ENCODE results near the gene TACR2. TPM values are rescaled to one million over a fixed set of nuclear protein-coding genes. Genes with fewer than 3 reads are reported as not detected.
A peak's percentile ranks its signal among the peaks of the same experiment; 100 is the strongest.

Gene TACR2
- total and polyA plus RNA-seq, 8 donors: 0.56 to 133 (median 14.3) TPM; not detected in 1

DNA sequence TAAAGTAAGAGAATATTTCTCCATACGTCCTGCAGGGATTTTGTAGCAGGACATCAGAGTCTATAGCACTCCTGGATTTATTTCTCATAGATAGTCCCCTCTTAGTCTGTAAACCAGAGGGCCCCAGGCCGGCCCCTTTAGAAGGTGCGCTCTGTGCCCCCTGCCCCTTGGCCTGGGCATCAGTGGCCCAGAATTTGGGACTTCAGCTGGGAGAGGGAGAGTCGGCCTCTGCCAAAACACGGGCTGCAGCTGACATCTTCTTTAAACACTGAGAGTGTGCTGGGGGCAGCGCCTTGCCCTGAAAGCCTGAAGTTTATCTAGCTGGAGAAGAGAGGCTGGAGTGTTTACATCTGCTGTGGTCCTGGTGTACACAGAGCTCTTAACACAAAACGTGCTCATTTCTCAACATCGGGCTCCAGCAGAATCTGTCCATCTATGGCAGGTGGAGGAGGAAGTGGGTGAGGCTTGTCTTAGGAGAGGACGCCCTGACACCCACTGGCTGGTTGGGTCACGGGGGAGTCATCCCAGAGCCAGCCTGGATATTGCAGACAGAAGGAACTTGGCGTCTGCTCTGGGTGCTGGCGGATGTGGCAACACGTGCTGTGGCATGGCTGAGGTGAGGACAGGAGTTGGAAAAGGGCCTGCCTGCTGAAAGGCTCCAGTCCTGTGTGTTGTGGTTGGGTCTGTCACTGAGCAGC is 5.0 kb upstream of the TACR2 start:
- peak in 1 of 2 donors; percentile 70 for DNase-seq
- intact Hi-C loops (cut with DNase I; ENCODE audit: low total_unique reads): no loop called here
- Histone ChIP-seq H3K9me3 (no peaks in the 10 kb centered on the region), H3K27ac (peak overlapping the region in 4 of 5 donors; percentile 55 to 84 (median 70)), H3K27me3 (no peaks in the 10 kb centered on the region), H3K4me1 (peaks cover 27 to 80% (median 51%) of the 10 kb centered on the region in 4 donors), H3K36me3 (no peaks in the 10 kb centered on the region), H3K4me3 (no peak overlapping the region)
- TF ChIP-seq EP300 (IDR thresholded peaks at IDR 0.05) (peak; percentile 12), POLR2AphosphoS5 (IDR thresholded peaks at IDR 0.05) (peak; percentile 51 to 90 (median 83))
- TF ChIP-seq, protein P1, sequence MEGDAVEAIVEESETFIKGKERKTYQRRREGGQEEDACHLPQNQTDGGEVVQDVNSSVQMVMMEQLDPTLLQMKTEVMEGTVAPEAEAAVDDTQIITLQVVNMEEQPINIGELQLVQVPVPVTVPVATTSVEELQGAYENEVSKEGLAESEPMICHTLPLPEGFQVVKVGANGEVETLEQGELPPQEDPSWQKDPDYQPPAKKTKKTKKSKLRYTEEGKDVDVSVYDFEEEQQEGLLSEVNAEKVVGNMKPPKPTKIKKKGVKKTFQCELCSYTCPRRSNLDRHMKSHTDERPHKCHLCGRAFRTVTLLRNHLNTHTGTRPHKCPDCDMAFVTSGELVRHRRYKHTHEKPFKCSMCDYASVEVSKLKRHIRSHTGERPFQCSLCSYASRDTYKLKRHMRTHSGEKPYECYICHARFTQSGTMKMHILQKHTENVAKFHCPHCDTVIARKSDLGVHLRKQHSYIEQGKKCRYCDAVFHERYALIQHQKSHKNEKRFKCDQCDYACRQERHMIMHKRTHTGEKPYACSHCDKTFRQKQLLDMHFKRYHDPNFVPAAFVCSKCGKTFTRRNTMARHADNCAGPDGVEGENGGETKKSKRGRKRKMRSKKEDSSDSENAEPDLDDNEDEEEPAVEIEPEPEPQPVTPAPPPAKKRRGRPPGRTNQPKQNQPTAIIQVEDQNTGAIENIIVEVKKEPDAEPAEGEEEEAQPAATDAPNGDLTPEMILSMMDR (IDR thresholded peaks at IDR 0.05): no peak
- 41 to 50% (median 46%) methylated on average over 13 of the region's 13 CpGs for WGBS, 5 donors

DNA sequence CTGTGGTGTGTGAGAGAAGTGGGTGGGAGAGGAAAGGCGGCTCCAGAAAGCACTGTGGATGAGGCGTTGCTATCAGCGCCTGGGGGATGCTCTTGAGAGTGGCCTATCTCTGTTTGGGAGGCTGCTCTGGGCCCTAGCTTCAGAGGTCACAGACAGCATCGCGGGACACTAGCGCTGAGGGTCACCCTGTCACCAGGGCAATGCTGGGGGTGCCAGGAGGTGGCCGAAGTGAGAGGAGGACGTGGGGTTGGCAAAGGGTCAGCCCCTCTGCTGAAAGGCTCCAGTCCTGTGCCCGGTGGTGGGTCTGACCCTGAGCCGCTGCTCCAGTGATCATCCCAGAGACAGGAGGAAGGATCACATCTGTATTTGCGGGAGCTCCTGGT is 3.0 kb upstream of the TACR2 start:
- intact Hi-C loops (cut with DNase I; ENCODE audit: low total_unique reads): no loop called here
- no peak for DNase-seq
- H3K36me3 ChIP-seq: no peaks in the 10 kb centered on the region
- no peaks in the 10 kb centered on the region for H3K27me3 ChIP-seq
- H3K9me3 ChIP-seq: no peaks in the 10 kb centered on the region
- 77 to 92% (median 83%) methylated on average over 9 to 11 of the region's 11 CpGs for WGBS, 5 donors
- TF ChIP-seq, protein P1 (IDR thresholded peaks at IDR 0.05): no peak
- TF ChIP-seq EP300 (IDR thresholded peaks at IDR 0.05) (no peak), POLR2A (IDR thresholded peaks at IDR 0.05) (no peak), POLR2AphosphoS5 (IDR thresholded peaks at IDR 0.05) (no peak)
- H3K4me3 ChIP-seq: no peak overlapping the region
- peak overlapping the region in 2 of 5 donors; percentile 81 to 84 for H3K27ac ChIP-seq
- peaks cover 11 to 67% (median 35%) of the 10 kb centered on the region in 4 donors for H3K4me1 ChIP-seq

DNA sequence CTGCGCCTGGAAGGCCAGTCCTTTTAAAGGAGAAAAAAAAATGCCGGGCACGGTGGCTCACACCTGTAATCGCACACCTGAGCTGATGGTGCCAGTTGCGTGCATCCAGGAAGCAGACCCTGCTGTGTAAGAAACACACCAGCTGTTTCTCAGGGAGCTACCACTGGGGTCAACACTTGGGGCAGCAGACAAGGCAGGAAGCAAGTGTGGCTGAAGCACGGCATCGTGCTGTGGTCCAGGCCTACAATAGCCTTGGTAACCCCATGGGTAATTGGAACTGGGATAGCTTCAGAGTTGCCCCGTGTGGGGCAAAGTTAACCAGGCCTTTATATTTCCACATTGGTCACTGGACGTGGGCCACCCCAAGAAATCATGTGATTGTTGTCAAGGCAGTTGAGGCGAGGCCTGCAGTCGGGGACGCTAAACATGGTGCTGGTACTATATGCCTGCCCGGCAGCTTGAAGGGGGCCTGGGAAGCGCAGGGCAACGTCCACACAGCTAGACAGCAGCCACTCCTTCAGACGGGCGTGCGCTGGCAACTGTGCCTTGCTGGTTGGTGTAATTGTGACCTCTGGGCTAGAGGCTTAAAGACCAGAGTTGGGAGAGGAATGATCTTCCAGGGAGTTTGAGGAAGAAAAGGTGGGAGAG is 2.5 kb upstream of the TACR2 start:
- Histone ChIP-seq H3K9me3 (no peaks in the 10 kb centered on the region), H3K27me3 (no peaks in the 10 kb centered on the region), H3K4me1 (peaks cover 7 to 62% (median 33%) of the 10 kb centered on the region in 4 donors), H3K36me3 (no peaks in the 10 kb centered on the region), H3K4me3 (no peak overlapping the region), H3K27ac (peak overlapping the region in 3 of 5 donors; percentile 66 to 84 (median 81))
- WGBS, 5 donors: 84 to 92% (median 90%) methylated on average over 16 to 18 of the region's 18 CpGs
- intact Hi-C loops (cut with DNase I; ENCODE audit: low total_unique reads): no loop called here
- no peak for TF ChIP-seq POLR2A (IDR thresholded peaks at IDR 0.05)
- no peak for TF ChIP-seq POLR2AphosphoS5 (IDR thresholded peaks at IDR 0.05)
- TF ChIP-seq, protein P1 (IDR thresholded peaks at IDR 0.05): no peak
- TF ChIP-seq EP300 (IDR thresholded peaks at IDR 0.05): no peak
- DNase-seq: no peak

DNA sequence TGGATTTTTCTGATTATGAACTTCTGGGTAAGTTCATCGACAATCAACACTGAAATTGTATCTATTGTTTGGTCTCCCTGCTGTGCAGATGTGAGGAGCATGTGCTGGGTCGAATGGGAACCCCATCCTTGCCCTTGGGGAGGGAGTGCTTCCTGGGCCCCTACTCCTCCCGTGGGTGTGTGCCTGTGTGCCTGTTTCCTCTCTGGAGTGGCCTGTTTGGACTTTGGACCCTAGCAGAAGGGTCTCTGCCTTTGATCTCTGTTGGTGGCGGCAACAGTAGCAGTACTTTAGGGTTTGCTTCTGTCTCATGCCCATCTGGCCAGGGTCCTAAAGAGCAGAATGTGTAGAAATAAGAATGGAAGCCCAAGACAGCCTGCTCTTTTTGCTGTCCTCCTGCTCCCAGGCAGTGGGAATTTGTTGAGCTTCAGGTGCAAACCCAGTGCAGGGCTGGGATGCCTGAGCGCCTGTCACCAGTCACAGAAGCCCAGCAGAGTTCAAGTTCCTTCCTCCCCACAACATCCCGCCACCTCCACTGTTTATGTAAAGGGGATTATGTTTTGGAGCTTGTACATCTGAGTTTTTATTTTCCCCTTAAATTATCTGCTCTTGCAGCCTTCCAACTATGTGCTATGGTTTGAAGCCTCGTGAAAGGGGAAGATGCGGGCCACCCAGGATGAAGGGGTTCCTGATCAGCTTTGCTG is 1.5 kb upstream of the TACR2 start:
- WGBS, 5 donors: 50 to 62% (median 54%) methylated on average over 8 of the region's 8 CpGs
- intact Hi-C loops (cut with DNase I; ENCODE audit: low total_unique reads): no loop called here
- H3K27me3 ChIP-seq: no peaks in the 10 kb centered on the region

More for the DNA sequence above, 1.5 kb upstream of the TACR2 start:
- peak in 1 of 2 donors; percentile 72 for DNase-seq
- no peaks in the 10 kb centered on the region for H3K36me3 ChIP-seq
- peak overlapping the region in 4 of 5 donors; percentile 42 to 84 (median 74) for H3K27ac ChIP-seq
- peaks cover 11 to 59% (median 31%) of the 10 kb centered on the region in 4 donors for H3K4me1 ChIP-seq
- no peak for TF ChIP-seq POLR2A (IDR thresholded peaks at IDR 0.05)
- no peak for TF ChIP-seq POLR2AphosphoS5 (IDR thresholded peaks at IDR 0.05)
- TF ChIP-seq, protein P1 (IDR thresholded peaks at IDR 0.05): no peak
- TF ChIP-seq EP300 (IDR thresholded peaks at IDR 0.05): no peak
- H3K9me3 ChIP-seq: no peaks in the 10 kb centered on the region
- H3K4me3 ChIP-seq: peak overlapping the region in 3 of 4 donors; percentile 17 to 40 (median 33)
